IMR-90 (cell line): ENCODE data around the gene EFEMP1.

Experiments
- CEBPB ChIP-seq: IDR thresholded peaks from 2 replicates; pipeline ENCODE4 v1.6.1; 2012; ENCODE audit warnings: low read depth, low read length, improper control_type of control experiment
- CHD1 ChIP-seq: IDR thresholded peaks from 2 replicates; pipeline ENCODE4 v1.6.1; 2012; ENCODE audit warnings: low read depth, low read length, improper control_type of control experiment
- CTCF ChIP-seq: conservative IDR thresholded peaks from 2 replicates; pipeline ENCODE4 v1.5.1; 2012; ENCODE audit warnings: mild to moderate bottlenecking, low read depth, low read length, improper control_type of control experiment
- MAFK ChIP-seq: IDR thresholded peaks from 2 replicates; pipeline ENCODE4 v1.6.1; 2012; ENCODE audit warnings: low read depth, low read length, improper control_type of control experiment
- POLR2A ChIP-seq: IDR thresholded peaks from 2 replicates; pipeline ENCODE4 v1.6.1; 2012; ENCODE audit warnings: mild to moderate bottlenecking, low read depth, low read length
- RAD21 ChIP-seq: IDR thresholded peaks from 2 replicates; pipeline ENCODE4 v1.6.1; 2012; ENCODE audit warnings: low read length, improper control_type of control experiment

- TF ChIP-seq POLR2A, result no peak
- no peak for TF ChIP-seq CTCF
- no peak for TF ChIP-seq MAFK
- no peak for TF ChIP-seq CEBPB
- no peak for TF ChIP-seq RAD21
- no peak for TF ChIP-seq CHD1
Measured at GRCh38 chr2:55903727-55904126, 19.9 kb downstream of the EFEMP1 start.
